Fibroblast of lung (primary cell): ENCODE data around the gene LGALS14. TPM values are rescaled to one million over a fixed set of nuclear protein-coding genes. Genes with fewer than 3 reads are reported as not detected.

Experiments used
- DNase-seq, 2 donors: peaks; one replicate each; pipeline versions ENCODE4 v3.0.0 to v3.0.0-alpha.2; 2010; ENCODE audit warnings: low read depth in 2 of 2
- H2AFZ ChIP-seq: 2 replicates; pipeline ENCODE4 v1.5.1; 2012; ENCODE audit warnings: low read length, control low read depth, inconsistent platforms
- H3K27ac ChIP-seq: 2 replicates; pipeline ENCODE4 v1.5.1; 2011; ENCODE audit warnings: low read length, control low read depth; ENCODE audit not compliant: insufficient read depth
- H3K27me3 ChIP-seq: 2 replicates; pipeline ENCODE4 v1.5.1; 2011; ENCODE audit warnings: mild to moderate bottlenecking, low read length; ENCODE audit not compliant: control insufficient read depth, insufficient read depth
- H3K36me3 ChIP-seq: 2 replicates; pipeline ENCODE4 v1.5.1; 2011; ENCODE audit warnings: low read length; ENCODE audit not compliant: control insufficient read depth, insufficient read depth
- H3K4me1 ChIP-seq: 2 replicates; pipeline ENCODE4 v1.5.1; 2011; ENCODE audit warnings: low read length; ENCODE audit not compliant: control insufficient read depth, insufficient read depth; ENCODE audit errors: extremely low read depth
- H3K4me2 ChIP-seq: 2 replicates; pipeline ENCODE4 v1.5.1; 2011; ENCODE audit warnings: low read length, control low read depth; ENCODE audit not compliant: insufficient read depth; ENCODE audit errors: extremely low read depth
- H3K4me3 ChIP-seq, 4 experiments: fragments of 200-600 bp in 1 of 4; sonication (generic) in 1 of 4; replicated peaks in 1 of 4; 2 replicates each; pipeline ENCODE4 v1.5.1; 2011 to 2016; ENCODE audit warnings: low read length in 4 of 4, low read depth in 3 of 4, mild to moderate bottlenecking in 3 of 4, control low read depth in 2 of 4, inconsistent platforms in 1 of 4, mixed read lengths in 1 of 4; ENCODE audit not compliant: insufficient read depth in 1 of 4; ENCODE audit errors: control extremely low read depth in 1 of 4
- H3K79me2 ChIP-seq: 2 replicates; pipeline ENCODE4 v1.5.1; 2012; ENCODE audit warnings: mild to moderate bottlenecking, low read length, inconsistent platforms; ENCODE audit not compliant: control insufficient read depth, insufficient read depth
- H3K9ac ChIP-seq: 2 replicates; pipeline ENCODE4 v1.5.1; 2011; ENCODE audit warnings: mild to moderate bottlenecking, low read length, control low read depth; ENCODE audit not compliant: insufficient read depth
- H3K9me3 ChIP-seq: 2 replicates; pipeline ENCODE4 v1.5.1; 2012; ENCODE audit warnings: low read depth, low read length; ENCODE audit not compliant: control insufficient read depth, insufficient read depth
- H4K20me1 ChIP-seq: 2 replicates; pipeline ENCODE4 v1.5.1; 2011; ENCODE audit warnings: low read length; ENCODE audit not compliant: control insufficient read depth, insufficient read depth; ENCODE audit errors: extremely low read depth
- EZH2 ChIP-seq: IDR thresholded peaks from 2 replicates; pipeline ENCODE4 v1.5.1; 2012; ENCODE audit warnings: low read length, control low read depth, mild to moderate bottlenecking; ENCODE audit errors: missing control alignments
- polyA plus RNA-seq, 2 donors: library from polyadenylated mRNA; depleted of rRNA in 1 of 2; stranded (reverse) in 1 of 2; unstranded in 1 of 2; fragments of >200 nt; gene quantifications; 2 replicates each; pipeline ENCODE4 v1.2.1, GENCODE V29; 2011 to 2012; ENCODE audit warnings: missing spikeins in 1 of 2
- total RNA-seq: library from RNA; depleted of rRNA; stranded (reverse); fragments of >200 nt; gene quantifications from 2 replicates; pipeline ENCODE4 v1.2.1, GENCODE V29; 2014
- TF ChIP-seq, protein P1 (sequence below), 2 donors: IDR thresholded peaks in 1 of 2; conservative IDR thresholded peaks in 1 of 2; 1 replicate in 1 of 2; 2 replicates in 1 of 2; pipeline ENCODE4 v1.5.1; 2011 to 2012; ENCODE audit warnings: low read length in 2 of 2, control low read depth in 1 of 2, inconsistent platforms in 1 of 2, low read depth in 1 of 2, mild to moderate bottlenecking in 1 of 2

Gene LGALS14
- total and polyA plus RNA-seq, 2 donors (not counting 1 experiment from before 2014, with no cell fraction given): not detected

DNA sequence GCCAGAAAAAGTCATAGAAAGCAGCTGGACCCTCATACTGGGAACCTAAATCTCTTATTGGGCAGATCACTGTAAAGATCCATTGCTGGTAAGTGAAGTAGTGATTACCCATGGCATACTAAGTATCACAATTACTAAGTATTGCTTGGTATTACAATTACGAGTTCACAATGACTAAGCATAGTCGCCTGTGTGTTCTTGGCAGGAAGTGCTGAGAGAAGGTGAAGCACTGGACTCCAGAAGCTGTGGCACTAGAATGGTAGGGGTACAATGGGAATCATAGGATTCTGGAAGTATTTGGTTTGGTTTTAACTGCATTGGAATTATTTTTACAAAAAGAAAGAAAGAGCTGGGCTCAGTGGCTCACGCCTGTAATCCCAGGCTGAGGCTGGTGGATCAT is 28.3 kb upstream of the LGALS14 start:
- Histone ChIP-seq H3K4me3 (no peak overlapping the region), H2AFZ (no peak overlapping the region), H3K27ac (no peak overlapping the region), H3K9ac (no peak overlapping the region), H3K4me2 (no peak overlapping the region), H3K4me1 (no peaks in the 10 kb centered on the region), H3K27me3 (no peaks in the 10 kb centered on the region), H3K79me2 (no peaks in the 10 kb centered on the region), H3K9me3 (no peaks in the 10 kb centered on the region), H3K36me3 (no peaks in the 10 kb centered on the region), H4K20me1 (no peaks in the 10 kb centered on the region)
- TF ChIP-seq, protein P1, sequence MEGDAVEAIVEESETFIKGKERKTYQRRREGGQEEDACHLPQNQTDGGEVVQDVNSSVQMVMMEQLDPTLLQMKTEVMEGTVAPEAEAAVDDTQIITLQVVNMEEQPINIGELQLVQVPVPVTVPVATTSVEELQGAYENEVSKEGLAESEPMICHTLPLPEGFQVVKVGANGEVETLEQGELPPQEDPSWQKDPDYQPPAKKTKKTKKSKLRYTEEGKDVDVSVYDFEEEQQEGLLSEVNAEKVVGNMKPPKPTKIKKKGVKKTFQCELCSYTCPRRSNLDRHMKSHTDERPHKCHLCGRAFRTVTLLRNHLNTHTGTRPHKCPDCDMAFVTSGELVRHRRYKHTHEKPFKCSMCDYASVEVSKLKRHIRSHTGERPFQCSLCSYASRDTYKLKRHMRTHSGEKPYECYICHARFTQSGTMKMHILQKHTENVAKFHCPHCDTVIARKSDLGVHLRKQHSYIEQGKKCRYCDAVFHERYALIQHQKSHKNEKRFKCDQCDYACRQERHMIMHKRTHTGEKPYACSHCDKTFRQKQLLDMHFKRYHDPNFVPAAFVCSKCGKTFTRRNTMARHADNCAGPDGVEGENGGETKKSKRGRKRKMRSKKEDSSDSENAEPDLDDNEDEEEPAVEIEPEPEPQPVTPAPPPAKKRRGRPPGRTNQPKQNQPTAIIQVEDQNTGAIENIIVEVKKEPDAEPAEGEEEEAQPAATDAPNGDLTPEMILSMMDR (conservative IDR thresholded peaks at IDR 0.05 in 1 of 2, IDR thresholded peaks at IDR 0.05 in 1 of 2; ENCODE audit: low read depth in 1 of 2, low read length in 2 of 2): no peak
- TF ChIP-seq EZH2: no peak
- no peak for DNase-seq

GRCh38 chr19:39677961-39678889 is 26.1 kb upstream of the LGALS14 start:
- no peak for DNase-seq
- Histone ChIP-seq H2AFZ (no peak overlapping the region), H3K4me2 (no peak overlapping the region), H3K36me3 (no peaks in the 10 kb centered on the region), H3K4me1 (no peaks in the 10 kb centered on the region), H4K20me1 (no peaks in the 10 kb centered on the region), H3K9ac (no peak overlapping the region), H3K27ac (no peak overlapping the region), H3K4me3 (no peak overlapping the region), H3K79me2 (no peaks in the 10 kb centered on the region), H3K27me3 (no peaks in the 10 kb centered on the region), H3K9me3 (no peaks in the 10 kb centered on the region)
- TF ChIP-seq, protein P1 (conservative IDR thresholded peaks at IDR 0.05 in 1 of 2, IDR thresholded peaks at IDR 0.05 in 1 of 2; ENCODE audit: low read depth in 1 of 2, low read length in 2 of 2): no peak
- no peak for TF ChIP-seq EZH2

DNA sequence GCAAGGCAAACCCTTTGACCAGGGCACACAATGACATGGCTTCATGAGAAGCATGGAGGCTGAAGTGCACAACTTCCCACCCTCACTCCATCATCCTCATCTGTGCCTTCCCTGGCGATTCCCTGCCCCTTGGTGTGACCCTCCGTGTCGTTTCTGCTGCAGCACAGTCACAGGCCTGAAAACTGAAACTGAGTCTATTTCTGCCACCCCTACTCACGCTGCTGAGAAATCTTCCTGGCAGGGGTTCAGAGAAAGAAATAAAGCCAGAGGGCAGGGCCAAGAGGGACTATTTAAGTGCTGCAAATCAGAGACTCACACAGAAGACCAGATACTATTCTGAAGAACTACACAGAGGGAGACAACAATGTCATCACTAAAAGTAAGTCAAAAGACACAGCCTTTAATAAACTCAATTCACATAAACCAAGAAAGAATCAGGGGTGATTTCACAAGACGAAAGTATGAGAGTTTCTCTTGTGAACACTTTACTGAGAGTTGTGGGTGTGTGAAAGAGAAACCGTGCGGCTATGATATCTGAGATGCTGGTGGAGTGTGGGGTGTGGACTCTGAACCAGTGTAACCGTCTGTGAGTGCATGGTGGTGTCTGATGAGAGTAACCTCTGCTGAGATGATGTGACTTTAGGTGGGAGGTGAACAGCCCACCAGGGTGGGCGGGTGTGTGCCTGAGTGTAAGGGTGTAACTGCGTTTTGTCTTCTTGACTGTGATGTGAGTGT is 25.1 kb upstream of the LGALS14 start:
- H3K79me2 ChIP-seq: no peaks in the 10 kb centered on the region
- no peaks in the 10 kb centered on the region for H3K27me3 ChIP-seq
- H3K4me1 ChIP-seq: no peaks in the 10 kb centered on the region
- DNase-seq: no peak
- TF ChIP-seq, protein P1 (conservative IDR thresholded peaks at IDR 0.05 in 1 of 2, IDR thresholded peaks at IDR 0.05 in 1 of 2; ENCODE audit: low read depth in 1 of 2, low read length in 2 of 2): no peak
- no peak for TF ChIP-seq EZH2
- no peak overlapping the region for H3K4me3 ChIP-seq
- H3K9me3 ChIP-seq: no peaks in the 10 kb centered on the region
- H3K36me3 ChIP-seq: no peaks in the 10 kb centered on the region
- no peak overlapping the region for H3K27ac ChIP-seq
- no peak overlapping the region for H3K4me2 ChIP-seq
- H3K9ac ChIP-seq: no peak overlapping the region
- H4K20me1 ChIP-seq: no peaks in the 10 kb centered on the region
- no peak overlapping the region for H2AFZ ChIP-seq
